ENCODE data around the gene CLEC18C.
"Not testable (repeated sequence)": the region's sequence is repeated elsewhere in the genome, so short reads cannot be mapped to it uniquely, and the experiment has no call there.

The CLEC18C gene

GRCh38 chr16:70218586-70218985 lies 45.0 kb downstream of the CLEC18C start:
- not testable (repeated sequence) for DNase-seq

- DNase-seq = not testable (repeated sequence)
Measured at GRCh38 chr16:70222574-70222973, 49.0 kb downstream of the CLEC18C start.

- DNase-seq = not testable (repeated sequence)
Measured at GRCh38 chr16:70223216-70223615, 49.6 kb downstream of the CLEC18C start.

DNA sequence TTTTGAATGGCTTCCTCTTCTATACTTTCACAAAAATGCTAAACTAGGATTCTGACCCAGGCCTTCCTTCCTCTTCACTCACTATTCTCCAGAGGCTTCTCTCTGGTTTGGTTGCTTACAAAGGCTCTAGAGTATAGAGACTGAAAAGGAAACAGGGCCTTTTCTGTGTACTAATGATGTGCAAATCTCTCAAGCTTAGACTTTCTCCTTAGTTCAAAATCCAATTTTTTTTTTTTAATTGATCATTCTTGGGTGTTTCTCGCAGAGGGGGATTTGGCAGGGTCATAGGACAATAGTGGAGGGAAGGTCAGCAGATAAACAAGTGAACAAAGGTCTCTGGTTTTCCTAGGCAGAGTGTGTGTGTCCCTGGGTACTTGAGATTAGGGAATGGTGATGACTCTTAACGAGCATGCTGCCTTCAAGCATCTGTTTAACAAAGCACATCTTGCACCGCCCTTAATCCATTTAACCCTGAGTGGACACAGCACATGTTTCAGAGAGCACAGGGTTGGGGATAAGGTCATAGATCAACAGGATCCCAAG lies 50.5 kb downstream of the CLEC18C start:
- not testable (repeated sequence) for DNase-seq

DNA sequence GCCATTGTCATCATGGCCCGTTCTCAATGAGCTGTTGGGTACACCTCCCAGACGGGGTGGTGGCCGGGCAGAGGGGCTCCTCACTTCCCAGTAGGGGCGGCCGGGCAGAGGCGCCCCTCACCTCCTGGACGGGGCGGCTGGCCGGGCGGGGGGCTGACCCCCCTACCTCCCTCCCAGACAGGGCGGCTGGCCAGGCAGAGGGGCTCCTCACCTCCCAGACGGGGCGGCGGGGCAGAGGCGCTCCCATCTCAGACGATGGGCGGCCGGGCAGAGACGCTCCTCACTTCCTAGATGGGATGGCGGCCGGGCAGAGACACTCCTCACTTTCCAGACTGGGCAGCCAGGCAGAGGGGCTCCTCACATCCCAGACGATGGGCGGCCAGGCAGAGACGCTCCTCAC lies 51.1 kb downstream of the CLEC18C start:
- not testable (repeated sequence) for DNase-seq

- not testable (repeated sequence) for DNase-seq
Measured at GRCh38 chr16:70225430-70225829, 51.8 kb downstream of the CLEC18C start.

DNA sequence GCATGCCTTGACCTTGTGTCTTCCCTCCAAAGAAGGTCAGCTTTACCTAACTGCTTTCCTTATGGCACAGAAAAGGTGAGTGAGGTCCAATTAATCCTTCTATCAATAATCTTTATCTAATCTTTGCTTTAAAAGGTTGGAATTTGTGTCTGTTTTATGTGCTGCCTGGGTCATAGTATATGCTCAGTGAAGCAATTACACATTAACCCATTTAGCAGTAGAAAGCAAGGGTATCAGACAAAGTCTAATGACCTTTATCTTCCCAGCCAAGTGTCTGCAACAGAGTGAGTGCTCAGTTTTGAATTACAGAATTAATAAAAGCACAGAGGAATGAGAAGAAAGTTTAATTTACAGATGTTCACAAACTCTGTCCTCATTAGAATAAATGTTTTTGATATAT lies 52.4 kb downstream of the CLEC18C start:
- DNase-seq = not testable (repeated sequence)

DNA sequence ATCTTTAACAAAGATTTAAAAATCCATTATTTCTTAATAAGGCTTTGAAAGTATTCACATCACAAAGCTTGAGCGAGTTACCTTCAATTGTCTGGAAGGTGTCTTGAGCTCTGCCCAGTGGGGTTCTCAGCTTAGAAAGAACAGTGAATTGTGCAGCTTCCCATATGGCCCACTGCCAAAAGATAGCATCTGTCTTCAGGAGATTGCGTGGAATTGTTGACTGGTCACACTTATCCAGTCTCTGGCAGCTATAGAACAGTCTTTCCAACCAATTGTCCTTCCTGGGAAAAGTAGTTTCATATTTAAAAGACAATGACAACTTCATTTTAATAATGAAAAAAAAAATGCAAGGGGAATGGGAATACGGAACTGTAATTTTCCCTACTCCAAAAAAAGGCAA lies 58.2 kb downstream of the CLEC18C start:
- DNase-seq = not testable (repeated sequence)
